ENCODE results near the gene SMU1.
A peak's percentile ranks its signal among the peaks of the same experiment; 100 is the strongest.

SMU1 gene

GRCh38 chr9:33044677-33045282, 31.7 kb downstream of the SMU1 start:
- Histone ChIP-seq H3K9ac (ENCODE audit: low read depth, low read length) (peak overlapping the region; percentile 59; the same call in 1 of the 2 replicates), H3K36me3 (ENCODE audit: insufficient read depth, low read length) (peaks cover 7% of the 10 kb centered on the region), H3K9me3 (ENCODE audit: control insufficient read depth, insufficient read depth, low read length) (no peaks in the 10 kb centered on the region), H3K4me1 (ENCODE audit: insufficient read depth, low read length) (no peaks in the 10 kb centered on the region)

GRCh38 chr9:33044162-33044673, 32.3 kb downstream of the SMU1 start:
- Histone ChIP-seq H3K9ac (ENCODE audit: low read depth, low read length) (peak overlapping the region; percentile 59; the same call in 1 of the 2 replicates), H3K9me3 (ENCODE audit: control insufficient read depth, insufficient read depth, low read length) (no peaks in the 10 kb centered on the region), H3K4me1 (ENCODE audit: insufficient read depth, low read length) (no peaks in the 10 kb centered on the region)

DNA sequence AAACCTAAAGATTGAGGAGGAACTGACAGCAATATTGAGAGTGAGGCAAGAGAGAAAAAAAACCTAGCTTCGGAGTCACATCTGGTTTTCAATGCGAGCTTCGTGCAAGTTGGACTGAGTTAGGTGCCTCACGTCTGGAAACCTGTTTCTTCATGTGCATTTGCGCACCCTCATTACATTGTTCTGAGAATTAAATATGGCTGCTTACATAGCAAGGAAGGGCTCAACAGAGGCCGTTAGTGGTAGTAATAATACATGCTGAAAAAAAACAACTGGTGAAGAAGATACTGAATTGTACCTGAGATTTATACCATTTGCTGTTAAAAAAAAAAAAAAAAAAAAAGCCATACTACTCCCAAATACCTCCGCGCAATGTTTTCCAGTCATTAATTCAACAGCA, 32.8 kb downstream of the SMU1 start:
- H3K9me3 ChIP-seq (ENCODE audit: control insufficient read depth, insufficient read depth, low read length) = no peaks in the 10 kb centered on the region
- peak overlapping the region; percentile 59; the same call in 1 of the 2 replicates for H3K9ac ChIP-seq (ENCODE audit: low read depth, low read length)
- H3K36me3 ChIP-seq (ENCODE audit: insufficient read depth, low read length) = peaks cover 8% of the 10 kb centered on the region
- no peaks in the 10 kb centered on the region for H3K4me1 ChIP-seq (ENCODE audit: insufficient read depth, low read length)

More at GRCh38 chr9:33044162-33044673, 32.3 kb downstream of the SMU1 start:
- H3K36me3 ChIP-seq (ENCODE audit: insufficient read depth, low read length) = peaks cover 7% of the 10 kb centered on the region

DNA sequence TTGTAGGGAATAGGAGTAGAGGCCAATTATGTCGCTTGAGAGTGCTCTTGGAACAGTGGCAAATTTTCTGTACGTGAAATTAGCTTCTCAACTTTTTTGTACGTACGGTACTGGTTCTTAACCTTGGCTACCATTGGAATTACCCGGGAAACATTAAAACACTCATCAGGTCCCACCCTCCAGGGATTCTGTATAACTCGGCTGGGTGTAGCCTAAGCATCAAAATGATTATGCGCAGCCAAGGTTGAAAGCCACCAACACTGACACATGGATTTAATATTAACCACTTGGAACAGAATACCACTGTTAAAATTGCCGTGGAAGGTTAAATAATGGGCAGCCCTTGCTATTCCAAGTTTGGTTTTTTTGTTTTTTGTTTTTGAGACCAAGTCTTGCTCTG, 34.0 kb downstream of the SMU1 start:
- H3K9ac ChIP-seq (ENCODE audit: low read depth, low read length) = no peak overlapping the region
- H3K36me3 ChIP-seq (ENCODE audit: insufficient read depth, low read length) = peaks cover 10% of the 10 kb centered on the region
- H3K4me1 ChIP-seq (ENCODE audit: insufficient read depth, low read length) = no peaks in the 10 kb centered on the region
- H3K9me3 ChIP-seq (ENCODE audit: control insufficient read depth, insufficient read depth, low read length) = no peaks in the 10 kb centered on the region

- Histone ChIP-seq H3K9me3 (ENCODE audit: control insufficient read depth, insufficient read depth, low read length) (no peaks in the 10 kb centered on the region), H3K4me1 (ENCODE audit: insufficient read depth, low read length) (no peaks in the 10 kb centered on the region), H3K9ac (ENCODE audit: low read depth, low read length) (no peak overlapping the region), H3K36me3 (ENCODE audit: insufficient read depth, low read length) (peaks cover 13% of the 10 kb centered on the region)
Measured at GRCh38 chr9:33041432-33042188, 34.9 kb downstream of the SMU1 start.

GRCh38 chr9:33040792-33041431, 35.6 kb downstream of the SMU1 start:
- Histone ChIP-seq H3K4me1 (ENCODE audit: insufficient read depth, low read length) (no peaks in the 10 kb centered on the region), H3K9ac (ENCODE audit: low read depth, low read length) (no peak overlapping the region), H3K9me3 (ENCODE audit: control insufficient read depth, insufficient read depth, low read length) (no peaks in the 10 kb centered on the region), H3K36me3 (ENCODE audit: insufficient read depth, low read length) (peaks cover 20% of the 10 kb centered on the region)

- H3K9ac ChIP-seq (ENCODE audit: low read depth, low read length) = no peak overlapping the region
- peaks cover 31% of the 10 kb centered on the region for H3K36me3 ChIP-seq (ENCODE audit: insufficient read depth, low read length)
- no peaks in the 10 kb centered on the region for H3K4me1 ChIP-seq (ENCODE audit: insufficient read depth, low read length)
- no peaks in the 10 kb centered on the region for H3K9me3 ChIP-seq (ENCODE audit: control insufficient read depth, insufficient read depth, low read length)
Measured at GRCh38 chr9:33032865-33033264, 43.6 kb downstream of the SMU1 start.

DNA sequence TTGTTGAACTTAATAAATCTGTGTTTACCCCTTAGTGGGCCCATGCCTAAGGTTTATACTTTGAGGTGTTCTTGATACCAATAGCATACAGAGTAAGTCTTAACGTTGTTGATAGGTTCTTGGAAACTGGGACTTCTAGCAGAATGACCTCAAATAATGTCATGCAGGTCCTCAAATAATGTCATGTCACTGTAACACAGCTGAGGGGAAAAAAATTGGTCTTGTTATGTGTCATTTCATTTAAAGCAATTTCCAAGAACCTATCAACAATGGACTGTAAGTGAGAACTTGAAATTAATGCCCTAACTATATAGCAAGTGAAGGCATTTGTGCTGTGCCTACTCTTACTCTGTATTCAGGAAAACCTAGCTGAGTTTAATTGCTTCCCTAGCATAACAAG, 44.2 kb downstream of the SMU1 start:
- no peaks in the 10 kb centered on the region for H3K9me3 ChIP-seq (ENCODE audit: control insufficient read depth, insufficient read depth, low read length)
- H3K9ac ChIP-seq (ENCODE audit: low read depth, low read length) = no peak overlapping the region
- H3K36me3 ChIP-seq (ENCODE audit: insufficient read depth, low read length) = peaks cover 29% of the 10 kb centered on the region
- H3K4me1 ChIP-seq (ENCODE audit: insufficient read depth, low read length) = no peaks in the 10 kb centered on the region

GRCh38 chr9:33030285-33030684, 46.2 kb downstream of the SMU1 start:
- no peaks in the 10 kb centered on the region for H3K4me1 ChIP-seq (ENCODE audit: insufficient read depth, low read length)
- H3K9ac ChIP-seq (ENCODE audit: low read depth, low read length) = no peak overlapping the region
- H3K36me3 ChIP-seq (ENCODE audit: insufficient read depth, low read length) = peaks cover 13% of the 10 kb centered on the region
- no peaks in the 10 kb centered on the region for H3K9me3 ChIP-seq (ENCODE audit: control insufficient read depth, insufficient read depth, low read length)

- Histone ChIP-seq H3K36me3 (ENCODE audit: insufficient read depth, low read length) (peaks cover 8% of the 10 kb centered on the region), H3K9ac (ENCODE audit: low read depth, low read length) (no peak overlapping the region), H3K9me3 (ENCODE audit: control insufficient read depth, insufficient read depth, low read length) (no peaks in the 10 kb centered on the region), H3K4me1 (ENCODE audit: insufficient read depth, low read length) (no peaks in the 10 kb centered on the region)
Measured at GRCh38 chr9:33029231-33029786, 47.2 kb downstream of the SMU1 start.

DNA sequence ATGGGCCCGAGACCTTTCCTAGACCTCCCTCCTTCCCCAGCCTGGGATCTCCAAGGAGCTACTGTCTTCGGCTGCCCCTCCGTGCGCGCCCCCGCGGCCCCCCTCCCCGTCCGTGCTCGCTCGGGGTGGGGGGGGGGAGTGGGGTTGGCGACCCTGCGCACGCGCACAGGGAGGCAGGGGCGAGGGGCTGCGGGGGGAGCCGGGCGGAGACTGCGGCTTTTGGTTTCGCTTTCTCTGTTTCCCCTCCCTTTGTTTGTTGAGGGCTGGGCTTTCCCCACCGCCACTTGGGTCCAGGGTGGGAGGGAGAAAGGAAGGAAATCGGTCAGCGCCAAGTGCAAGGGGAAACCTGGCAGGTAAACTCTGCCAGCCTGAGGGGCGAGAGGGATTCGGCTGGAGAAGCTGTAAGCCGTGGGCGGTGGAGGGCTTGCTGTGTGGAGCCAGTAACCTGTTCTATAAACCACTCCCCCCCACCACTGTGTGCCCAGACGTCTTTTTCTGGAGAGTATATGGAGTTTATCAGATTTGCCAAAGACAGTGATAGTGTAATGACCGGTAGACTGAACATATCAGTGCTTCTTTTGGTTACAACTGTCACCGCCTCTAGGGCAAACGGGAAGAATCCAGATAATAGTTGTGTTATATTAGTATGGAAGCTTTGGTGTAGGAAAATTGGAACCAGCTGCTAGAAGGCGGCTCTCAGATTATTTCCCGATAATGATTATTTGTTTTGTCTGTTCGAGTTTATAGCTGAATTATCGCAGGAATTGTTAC, 50.7 kb downstream of the SMU1 start:
- H3K4me1 ChIP-seq (ENCODE audit: insufficient read depth, low read length) = peaks cover 10% of the 10 kb centered on the region
- peak overlapping the region; percentile 100 for H3K9ac ChIP-seq (ENCODE audit: low read depth, low read length)
- H3K36me3 ChIP-seq (ENCODE audit: insufficient read depth, low read length) = peaks cover 3% of the 10 kb centered on the region; the same call in 1 of the 2 replicates
- no peaks in the 10 kb centered on the region for H3K9me3 ChIP-seq (ENCODE audit: control insufficient read depth, insufficient read depth, low read length)

DNA sequence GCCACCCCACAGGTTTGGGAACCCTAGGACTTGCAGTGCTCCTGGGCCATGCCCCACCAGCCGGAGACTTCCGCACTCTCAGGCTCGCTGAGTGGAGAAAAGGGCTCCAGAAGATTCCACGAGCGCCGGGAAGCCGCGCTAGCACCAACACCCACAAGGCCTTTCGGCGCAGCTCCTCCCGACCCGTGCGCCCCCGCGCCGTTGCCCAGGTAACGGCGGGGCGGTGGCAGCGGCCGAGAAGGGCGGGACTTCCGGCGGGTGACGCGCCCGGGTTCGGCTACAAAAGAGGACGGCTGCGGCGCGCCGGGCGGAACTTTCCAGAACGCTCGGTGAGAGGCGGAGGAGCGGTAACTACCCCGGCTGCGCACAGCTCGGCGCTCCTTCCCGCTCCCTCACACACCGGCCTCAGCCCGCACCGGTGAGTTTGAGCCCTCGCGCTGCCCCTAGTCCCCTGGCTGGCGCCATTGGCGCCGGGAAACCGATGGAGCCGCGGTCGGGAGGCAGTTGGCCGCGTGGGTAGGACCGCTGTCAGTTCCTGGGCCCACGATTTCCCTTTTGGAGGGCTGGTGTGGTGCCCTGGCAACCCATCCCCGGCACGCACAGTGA, 51.4 kb downstream of the SMU1 start, which contains the start of gene DNAJA1:
DNAJA1 (plus strand) TSS at position 308 of the 606 bp plus-strand sequence. CDS start 1,212 bp downstream, outside the sequence.
- Histone ChIP-seq H3K36me3 (ENCODE audit: insufficient read depth, low read length) (peaks cover 7% of the 10 kb centered on the region; the same call in 1 of the 2 replicates), H3K4me1 (ENCODE audit: insufficient read depth, low read length) (peaks cover 15% of the 10 kb centered on the region), H3K9ac (ENCODE audit: low read depth, low read length) (peak within 1 kb of the TSS; percentile 100), H3K9me3 (ENCODE audit: control insufficient read depth, insufficient read depth, low read length) (no peaks in the 10 kb centered on the region)

DNA sequence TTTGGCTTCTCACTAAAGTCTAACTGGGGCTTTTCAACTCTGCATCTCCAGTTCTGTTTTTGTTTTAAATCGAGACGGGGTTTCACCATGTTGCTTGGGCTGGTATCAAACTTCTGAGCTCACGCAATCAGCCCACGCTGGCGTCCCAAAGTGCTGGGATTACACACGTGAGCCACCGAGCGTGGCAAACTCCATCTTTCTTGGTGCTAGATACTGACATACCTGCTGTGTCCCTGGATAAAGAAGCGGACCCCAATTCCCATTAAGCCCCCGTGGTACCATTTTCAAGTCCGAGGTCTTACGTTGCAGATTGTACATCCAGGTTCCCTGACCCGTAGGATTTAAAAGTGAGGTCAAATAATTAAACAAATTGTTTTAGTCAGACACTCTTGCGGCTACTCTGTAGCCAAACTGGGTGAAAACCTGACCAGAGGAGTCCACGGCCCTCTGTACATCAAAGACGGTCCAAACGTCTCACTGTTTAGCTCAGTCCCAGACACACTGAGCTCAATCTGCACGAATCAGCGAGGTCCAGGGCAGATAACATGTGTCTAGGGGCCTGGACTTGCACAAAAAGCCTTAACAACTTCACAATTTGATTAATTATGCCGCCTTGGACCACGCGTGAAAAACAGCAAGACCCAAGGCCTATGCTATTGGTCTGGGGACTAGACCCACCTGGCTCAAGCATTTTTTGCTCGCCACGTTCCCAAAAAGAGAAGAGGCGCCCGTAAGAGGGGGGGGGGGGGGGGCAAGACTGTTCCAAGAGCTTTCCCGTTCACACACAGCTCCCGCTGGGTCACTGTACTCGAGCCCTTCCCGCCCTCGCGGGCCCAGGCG, 52.1 kb downstream of the SMU1 start:
- Histone ChIP-seq H3K36me3 (ENCODE audit: insufficient read depth, low read length) (peaks cover 7% of the 10 kb centered on the region; the same call in 1 of the 2 replicates), H3K9me3 (ENCODE audit: control insufficient read depth, insufficient read depth, low read length) (no peaks in the 10 kb centered on the region), H3K9ac (ENCODE audit: low read depth, low read length) (peak overlapping the region; percentile 100), H3K4me1 (ENCODE audit: insufficient read depth, low read length) (peaks cover 15% of the 10 kb centered on the region)

Measured in ES-I3 (cell line).